SK-N-SH (cell line): Measurements from ENCODE around the gene LRFN3. TPM values are rescaled to one million over a fixed set of nuclear protein-coding genes. Genes with fewer than 3 reads are reported as not detected.

Experiments used
- CTCF ChIA-PET: fragments of 300-600, 350-600 bp; formaldehyde crosslinking; extraction: SDS; loops from one replicate; lab custom pipeline; 2021; lab: Yijun Ruan, JAX
- POLR2A ChIA-PET: fragments of 350-600 bp; sonication (Branson Sonifier 250); formaldehyde crosslinking; extraction: SDS; loops from one replicate; lab custom pipeline; 2020; ENCODE audit warnings: antibody characterized with exemption, inconsistent platforms; lab: Yijun Ruan, JAX
- DNase-seq: peaks from one replicate; pipeline ENCODE4 v3.0.0; 2012
- H2AFZ ChIP-seq: fragments of 200-600 bp; sonication (generic); 2 replicates; pipeline ENCODE4 v1.8.1; 2016; ENCODE audit warnings: antibody characterized with exemption, mild to moderate bottlenecking, low read depth
- H3F3A ChIP-seq: fragments of 200-600 bp; sonication (generic); replicated peaks from 2 replicates; pipeline ENCODE3; 2016; ENCODE audit warnings: antibody characterized with exemption, mild to moderate bottlenecking; ENCODE audit not compliant: insufficient read depth
- H3K27ac ChIP-seq, 2 experiments: fragments of 200-500 bp in 1 of 2; fragments of 200-600 bp in 1 of 2; sonication (Bioruptor generic) in 1 of 2; sonication (generic), shearing (Covaris generic) in 1 of 2; 2 replicates each; pipeline versions ENCODE4 v1.5.1 to v1.6.1; 2014 to 2016; ENCODE audit warnings: low read depth in 2 of 2, inconsistent platforms in 1 of 2, low read length in 1 of 2, mild to moderate bottlenecking in 1 of 2, mixed read lengths in 1 of 2
- H3K27me3 ChIP-seq: fragments of 200-600 bp; sonication (generic), shearing (Covaris generic); 2 replicates; pipeline ENCODE4 v1.6.1; 2016; ENCODE audit warnings: mixed run types; ENCODE audit not compliant: insufficient read depth
- H3K36me3 ChIP-seq, 2 experiments: fragments of 200-500 bp in 1 of 2; fragments of 200-600 bp in 1 of 2; sonication (Bioruptor generic) in 1 of 2; sonication (generic) in 1 of 2; replicated peaks in 1 of 2; 2 replicates each; pipeline versions ENCODE3 to v1.5.1; 2014 to 2016; ENCODE audit warnings: low read length in 1 of 2, mild to moderate bottlenecking in 1 of 2; ENCODE audit not compliant: insufficient read depth in 2 of 2, control insufficient read depth in 1 of 2
- H3K4me1 ChIP-seq, 2 experiments: fragments of 200-500 bp in 1 of 2; fragments of 200-600 bp in 1 of 2; sonication (Bioruptor generic) in 1 of 2; sonication (generic), shearing (Covaris generic) in 1 of 2; 2 replicates each; pipeline versions ENCODE4 v1.5.1 to v1.6.1; 2014 to 2016; ENCODE audit warnings: low read depth in 1 of 2, low read length in 1 of 2, mixed run types in 1 of 2; ENCODE audit not compliant: insufficient read depth in 2 of 2, control insufficient read depth in 1 of 2
- H3K4me2 ChIP-seq: fragments of 200-600 bp; sonication (generic), shearing (Covaris generic); 2 replicates; pipeline ENCODE4 v1.6.1; 2017; ENCODE audit warnings: mixed run types
- H3K4me3 ChIP-seq, 2 experiments: fragments of 200-500 bp in 1 of 2; fragments of 200-600 bp in 1 of 2; sonication (Bioruptor generic) in 1 of 2; sonication (generic), shearing (Covaris generic) in 1 of 2; 2 replicates each; pipeline versions ENCODE4 v1.5.1 to v1.8.1; 2014 to 2016; ENCODE audit warnings: low read depth in 2 of 2, inconsistent platforms in 1 of 2, low read length in 1 of 2, mild to moderate bottlenecking in 1 of 2, mixed read lengths in 1 of 2, moderate library complexity in 1 of 2
- H3K79me2 ChIP-seq: fragments of 200-600 bp; sonication (generic); 2 replicates; pipeline ENCODE4 v1.8.1; 2017; ENCODE audit warnings: mild to moderate bottlenecking; ENCODE audit not compliant: insufficient read depth
- H3K9ac ChIP-seq: fragments of 200-600 bp; sonication (generic); 2 replicates; pipeline ENCODE4 v1.6.1; 2017; ENCODE audit warnings: mixed run types
- H3K9me2 ChIP-seq: fragments of 200-600 bp; sonication (generic); 2 replicates; pipeline ENCODE4 v1.6.1; 2017; ENCODE audit warnings: mixed run types
- H3K9me3 ChIP-seq: fragments of 200-600 bp; sonication (generic); 2 replicates; pipeline ENCODE4 v1.6.1; 2017; ENCODE audit warnings: mixed run types, mild to moderate bottlenecking, moderate library complexity
- H4K20me1 ChIP-seq: fragments of 200-600 bp; sonication (generic); 2 replicates; pipeline ENCODE4 v1.6.1; 2017; ENCODE audit warnings: mild to moderate bottlenecking, mixed run types; ENCODE audit not compliant: insufficient read depth
- CTCF ChIP-seq: fragments of 200-600 bp; sonication (generic); IDR thresholded peaks from 2 replicates; pipeline ENCODE4 v1.6.1; 2017; ENCODE audit warnings: antibody characterized with exemption, mild to moderate bottlenecking, moderate library complexity
- EP300 ChIP-seq, 2 experiments: IDR thresholded peaks; 2 replicates each; pipeline versions ENCODE4 v1.4.0 to v1.6.1; 2012; ENCODE audit warnings: borderline replicate concordance in 1 of 2, low read depth in 1 of 2, low read length in 1 of 2
- EZH2phosphoT487 ChIP-seq: fragments of 200-600 bp; sonication (generic); IDR thresholded peaks from 2 replicates; pipeline ENCODE4 v1.6.1; 2017; ENCODE audit warnings: low read depth, mixed run types, mild to moderate bottlenecking, antibody characterized with exemption, moderate library complexity, borderline replicate concordance
- FOXJ3 ChIP-seq: sonication (generic); formaldehyde crosslinking; IDR thresholded peaks from 2 replicates; pipeline ENCODE4 v1.5.1; 2020; ENCODE audit warnings: mild to moderate bottlenecking, missing genetic modification reagents
- FOXM1 ChIP-seq: IDR thresholded peaks from 2 replicates; pipeline ENCODE4 v1.4.0; 2012; ENCODE audit warnings: low read depth, mild to moderate bottlenecking
- GABPA ChIP-seq: IDR thresholded peaks from 2 replicates; pipeline ENCODE4 v1.4.0; 2012; ENCODE audit warnings: low read depth, mild to moderate bottlenecking
- JUND ChIP-seq: IDR thresholded peaks from 2 replicates; pipeline ENCODE4 v1.4.0; 2012
- MAX ChIP-seq: IDR thresholded peaks from 2 replicates; pipeline ENCODE4 v1.4.0; 2012; ENCODE audit warnings: low read depth
- MXI1 ChIP-seq: IDR thresholded peaks from 2 replicates; pipeline ENCODE4 v1.6.1; 2012; ENCODE audit warnings: mild to moderate bottlenecking, low read depth, low read length, improper control_type of control experiment
- NFIC ChIP-seq: IDR thresholded peaks from 2 replicates; pipeline ENCODE4 v1.4.0; 2012; ENCODE audit warnings: borderline replicate concordance
- NRF1 ChIP-seq: IDR thresholded peaks from 2 replicates; pipeline ENCODE4 v1.6.1; 2012; ENCODE audit warnings: low read depth, mild to moderate bottlenecking, low read length
- POLR2AphosphoS5 ChIP-seq: IDR thresholded peaks from 2 replicates; pipeline ENCODE4 v1.6.1; 2012; ENCODE audit warnings: low read depth, low read length
- RAD21 ChIP-seq: IDR thresholded peaks from 2 replicates; pipeline ENCODE4 v1.6.1; 2012; ENCODE audit warnings: mild to moderate bottlenecking, low read length
- RCOR1 ChIP-seq: fragments of 150-350 bp; IDR thresholded peaks from 2 replicates; pipeline ENCODE4 v1.6.1; 2017; ENCODE audit warnings: antibody characterized with exemption, low read length
- RFX5 ChIP-seq: IDR thresholded peaks from 2 replicates; pipeline ENCODE4 v1.6.1; 2012; ENCODE audit warnings: mild to moderate bottlenecking, improper control_type of control experiment, low read length
- SMC3 ChIP-seq: IDR thresholded peaks from 2 replicates; pipeline ENCODE4 v1.6.1; 2012; ENCODE audit warnings: low read depth, low read length, improper control_type of control experiment
- TEAD4 ChIP-seq: IDR thresholded peaks from 2 replicates; pipeline ENCODE4 v1.4.0; 2012; ENCODE audit warnings: mild to moderate bottlenecking, borderline replicate concordance; ENCODE audit not compliant: insufficient read depth
- USF1 ChIP-seq: IDR thresholded peaks from 2 replicates; pipeline ENCODE4 v1.4.0; 2012; ENCODE audit warnings: low read depth, borderline replicate concordance
- USF2 ChIP-seq: fragments of 150-350 bp; IDR thresholded peaks from 2 replicates; pipeline ENCODE4 v1.6.1; 2017; ENCODE audit warnings: antibody characterized with exemption, low read length, low read depth, borderline replicate concordance
- YY1 ChIP-seq: IDR thresholded peaks from 2 replicates; pipeline ENCODE4 v1.4.0; 2012; ENCODE audit warnings: low read depth, mild to moderate bottlenecking
- WGBS: methylation state at CpG from one replicate; pipeline ENCODE4 v1.1.6; 2017; ENCODE audit warnings: low lambda C conversion rate; 5-methylcytosine and 5-hydroxymethylcytosine counted together
- polyA plus RNA-seq, 3 experiments: library from polyadenylated mRNA; depleted of rRNA; stranded (reverse); fragments of >200 nt; gene quantifications; 2 replicates each; pipeline ENCODE4 v1.2.3, GENCODE V29; 2012

The LRFN3 gene
- polyA plus RNA-seq, 1 of the 3 experiments (the other 2 are of a cell fraction): 5.4 TPM

- Histone ChIP-seq H3K27ac (no peak overlapping the region), H3K9me3 (no peaks in the 10 kb centered on the region), H2AFZ (no peak overlapping the region), H3K79me2 (peaks cover 11% of the 10 kb centered on the region; the same call in 1 of the 2 replicates), H3K9me2 (no peaks in the 10 kb centered on the region), H3K4me2 (0 out of 2 replicates have a peak overlapping the region, but pooled peaks have one; percentile 24), H4K20me1 (no peaks in the 10 kb centered on the region), H3K9ac (no peak overlapping the region), H3K4me3 (no peak overlapping the region), H3K4me1 (peaks cover 8 to 22% of the 10 kb centered on the region in 2 experiments; a peak in 3 of 4 replicates), H3K36me3 (no peaks in the 10 kb centered on the region), H3F3A (peaks cover 10% of the 10 kb centered on the region), H3K27me3 (no peaks in the 10 kb centered on the region)
- no peak for DNase-seq
- CTCF ChIA-PET: no interaction called here
- POLR2A ChIA-PET: no interaction called here
- TF ChIP-seq MAX (no peak), JUND (no peak), TEAD4 (no peak), FOXM1 (no peak), CTCF (no peak), USF1 (no peak), RCOR1 (no peak), RAD21 (no peak), EP300 (IDR thresholded peaks at IDR 0.05; ENCODE audit: borderline replicate concordance in 1 of 2, low read depth in 1 of 2, low read length in 1 of 2) (no peak), USF2 (no peak), SMC3 (no peak), EZH2phosphoT487 (no peak), RFX5 (no peak), MXI1 (no peak), NRF1 (no peak), FOXJ3 (CRISPR knock-in tag) (no peak), YY1 (no peak), NFIC (no peak), GABPA (no peak), POLR2AphosphoS5 (no peak)
- 82% methylated on average over 10 of the region's 10 CpGs for WGBS
These were observed 33.2 kb upstream of the LRFN3 start for GRCh38 chr19:35902870-35903475.
